Testis (tissue), 3 donors: ENCODE measurements around the gene ARPP21. TPM values are rescaled to one million over a fixed set of nuclear protein-coding genes. Genes with fewer than 3 reads are reported as not detected.

Experiments
- DNase-seq: peaks from one replicate; pipeline ENCODE4 v3.0.0-alpha.2; 2019
- H3K27ac ChIP-seq, 2 donors: fragments of 200-600 bp; sonication (generic); one replicate each; pipeline ENCODE4 v1.5.1; 2019
- H3K27me3 ChIP-seq: fragments of 200-600 bp; sonication (generic); one replicate; pipeline ENCODE4 v1.5.1; 2019
- H3K36me3 ChIP-seq: fragments of 200-600 bp; sonication (generic); one replicate; pipeline ENCODE4 v1.5.1; 2017; ENCODE audit warnings: low read depth; ENCODE audit errors: missing control alignments
- H3K4me1 ChIP-seq: fragments of 200-600 bp; sonication (generic); one replicate; pipeline ENCODE4 v1.5.1; 2019
- H3K4me3 ChIP-seq, 2 donors: fragments of 200-600 bp; sonication (generic); one replicate each; pipeline ENCODE4 v1.5.1; 2017 to 2019
- H3K9me3 ChIP-seq: fragments of 200-600 bp; sonication (generic); one replicate; pipeline ENCODE4 v1.5.1; 2017
- POLR2A ChIP-seq: fragments of 450-650 bp; IDR thresholded peaks from one replicate; pipeline ENCODE4 v1.6.1; 2017; ENCODE audit warnings: antibody characterized with exemption, mild to moderate bottlenecking, moderate library complexity
- WGBS, 2 donors: methylation state at CpG; one replicate each; pipeline ENCODE4 v1.1.5; 2018; 5-methylcytosine and 5-hydroxymethylcytosine counted together
- intact Hi-C: fragments of 100-400 bp; cut with DNase I; formaldehyde crosslinking; loops from one replicate; pipeline ENCODE4 v1.15.1; 2023; ENCODE audit warnings: low total_unique reads
- polyA plus RNA-seq: library from polyadenylated mRNA; stranded (reverse); fragments of 350-450 nt; fragmentation: Illumina TruSeq; extraction: RNeasy Lipid Tissue Mini Kit (QIAGEN cat#74804); gene quantifications from one replicate; pipeline ENCODE4 v1.2.3, GENCODE V29; 2014; ENCODE audit warnings: low read depth, low replicate concordance; ENCODE audit not compliant: insufficient read depth
- total RNA-seq, 2 donors: library from RNA; depleted of rRNA; stranded (reverse); fragments of >200 nt; gene quantifications; one replicate each; pipeline ENCODE4 v1.2.3, GENCODE V29; 2016
- TF ChIP-seq, protein P1 (sequence below), 3 experiments: fragments of 450-650 bp in 2 of 3; fragments of 200-600 bp in 1 of 3; sonication (generic) in 1 of 3; IDR thresholded peaks; one replicate each; pipeline ENCODE4 v1.5.1; 2016 to 2019; ENCODE audit warnings: antibody characterized with exemption in 3 of 3, mild to moderate bottlenecking in 2 of 3, moderate library complexity in 1 of 3

The ARPP21 gene
- total and polyA plus RNA-seq, 3 donors from 2014 or later: 0.47 to 1.1 (median 0.87) TPM

DNA sequence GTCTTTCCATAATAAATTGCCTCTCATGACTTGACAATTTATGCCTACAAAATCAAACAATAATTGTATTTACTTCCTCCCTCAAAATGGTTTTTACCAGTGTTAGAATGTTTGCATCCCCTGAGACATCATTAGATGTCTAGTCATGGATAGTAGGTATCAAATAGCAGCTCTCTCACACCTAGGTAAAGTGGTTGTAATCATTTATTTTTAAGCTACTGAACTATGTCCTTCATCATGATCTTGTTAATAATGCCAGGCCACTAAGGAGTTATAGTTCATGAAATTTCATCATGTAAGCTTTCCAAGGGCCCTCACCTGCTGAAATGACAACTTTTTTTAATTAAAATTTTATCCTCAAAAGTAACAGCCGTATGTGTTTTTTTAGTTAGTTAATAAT, 134.1 kb downstream of the ARPP21 start:
- Histone ChIP-seq H3K9me3 (no peaks in the 10 kb centered on the region), H3K36me3 (no peaks in the 10 kb centered on the region), H3K4me1 (no peaks in the 10 kb centered on the region), H3K27me3 (no peaks in the 10 kb centered on the region), H3K27ac (no peak overlapping the region), H3K4me3 (no peak overlapping the region)
- DNase-seq: no peak
- intact Hi-C loops: no loop called here
- TF ChIP-seq, protein P1, sequence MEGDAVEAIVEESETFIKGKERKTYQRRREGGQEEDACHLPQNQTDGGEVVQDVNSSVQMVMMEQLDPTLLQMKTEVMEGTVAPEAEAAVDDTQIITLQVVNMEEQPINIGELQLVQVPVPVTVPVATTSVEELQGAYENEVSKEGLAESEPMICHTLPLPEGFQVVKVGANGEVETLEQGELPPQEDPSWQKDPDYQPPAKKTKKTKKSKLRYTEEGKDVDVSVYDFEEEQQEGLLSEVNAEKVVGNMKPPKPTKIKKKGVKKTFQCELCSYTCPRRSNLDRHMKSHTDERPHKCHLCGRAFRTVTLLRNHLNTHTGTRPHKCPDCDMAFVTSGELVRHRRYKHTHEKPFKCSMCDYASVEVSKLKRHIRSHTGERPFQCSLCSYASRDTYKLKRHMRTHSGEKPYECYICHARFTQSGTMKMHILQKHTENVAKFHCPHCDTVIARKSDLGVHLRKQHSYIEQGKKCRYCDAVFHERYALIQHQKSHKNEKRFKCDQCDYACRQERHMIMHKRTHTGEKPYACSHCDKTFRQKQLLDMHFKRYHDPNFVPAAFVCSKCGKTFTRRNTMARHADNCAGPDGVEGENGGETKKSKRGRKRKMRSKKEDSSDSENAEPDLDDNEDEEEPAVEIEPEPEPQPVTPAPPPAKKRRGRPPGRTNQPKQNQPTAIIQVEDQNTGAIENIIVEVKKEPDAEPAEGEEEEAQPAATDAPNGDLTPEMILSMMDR (IDR thresholded peaks at IDR 0.05): no peak
- no peak for TF ChIP-seq POLR2A
- 86 to 89% methylated on average over 1 of the region's 1 CpG for WGBS, 2 donors

- Histone ChIP-seq H3K27ac (no peak overlapping the region), H3K36me3 (no peaks in the 10 kb centered on the region), H3K9me3 (no peaks in the 10 kb centered on the region), H3K27me3 (no peaks in the 10 kb centered on the region), H3K4me1 (no peaks in the 10 kb centered on the region), H3K4me3 (no peak overlapping the region)
- intact Hi-C loops: no loop called here
- WGBS, 2 donors: 82 to 85% methylated on average over 2 of the region's 2 CpGs
- no peak for DNase-seq
- TF ChIP-seq, protein P1 (IDR thresholded peaks at IDR 0.05): no peak
- no peak for TF ChIP-seq POLR2A
These were observed 137.0 kb downstream of the ARPP21 start for GRCh38 chr3:35776346-35776745.

- Histone ChIP-seq H3K4me1 (no peaks in the 10 kb centered on the region), H3K36me3 (no peaks in the 10 kb centered on the region), H3K27ac (no peak overlapping the region), H3K27me3 (no peaks in the 10 kb centered on the region), H3K4me3 (no peak overlapping the region), H3K9me3 (no peaks in the 10 kb centered on the region)
- WGBS, 2 donors: 74 to 91% methylated on average over 2 of the region's 2 CpGs
- intact Hi-C loops: no loop called here
- TF ChIP-seq, protein P1 (IDR thresholded peaks at IDR 0.05): no peak
- no peak for TF ChIP-seq POLR2A
- DNase-seq: no peak
These were observed 137.7 kb downstream of the ARPP21 start for GRCh38 chr3:35777065-35777464.

- Histone ChIP-seq H3K27ac (no peak overlapping the region), H3K4me1 (no peaks in the 10 kb centered on the region), H3K36me3 (no peaks in the 10 kb centered on the region), H3K27me3 (no peaks in the 10 kb centered on the region), H3K4me3 (no peak overlapping the region), H3K9me3 (no peaks in the 10 kb centered on the region)
- WGBS, 2 donors: 62 to 63% methylated on average over 4 of the region's 4 CpGs
- intact Hi-C loops: no loop called here
- no peak for TF ChIP-seq POLR2A
- TF ChIP-seq, protein P1 (IDR thresholded peaks at IDR 0.05): no peak
- no peak for DNase-seq
These were observed 138.5 kb downstream of the ARPP21 start for GRCh38 chr3:35777563-35778554.
